Measurements from ENCODE around the gene IGF1.

The IGF1 gene

GRCh38 chr12:102408487-102409297, 71.7 kb downstream of the IGF1 start:
- H3K9me3 ChIP-seq (ENCODE audit: insufficient read depth, low read length, severe bottlenecking) = no peaks in the 10 kb centered on the region
- H4K20me1 ChIP-seq (ENCODE audit: insufficient read depth, low read length) = no peaks in the 10 kb centered on the region
- H2AFZ ChIP-seq (ENCODE audit: low read depth, low read length) = no peak overlapping the region
- H3K4me1 ChIP-seq (ENCODE audit: insufficient read depth, low read length) = no peaks in the 10 kb centered on the region
- no peak overlapping the region for H3K9ac ChIP-seq (ENCODE audit: low read depth, low read length)
- H3K4me2 ChIP-seq (ENCODE audit: insufficient read depth, low read length) = no peak overlapping the region
- H3K27ac ChIP-seq (ENCODE audit: low read length) = no peak overlapping the region
- H3K36me3 ChIP-seq (ENCODE audit: insufficient read depth, low read length) = no peaks in the 10 kb centered on the region
- H3K79me2 ChIP-seq (ENCODE audit: insufficient read depth, low read length) = no peaks in the 10 kb centered on the region
- ATAC-seq (ENCODE audit: insufficient read depth, low read depth) = no peak
- no peaks in the 10 kb centered on the region for H3K27me3 ChIP-seq (ENCODE audit: insufficient read depth, low read length, poor library complexity)
- no peak overlapping the region for H3K4me3 ChIP-seq (ENCODE audit: low read depth in 1 of 2, low read length in 2 of 2)
- DNase-seq = no peak
- no peak for TF ChIP-seq CTCF (IDR thresholded peaks at IDR 0.05; ENCODE audit: borderline replicate concordance, extremely low read depth, low read length, poor library complexity, severe bottlenecking)
- TF ChIP-seq EZH2 (IDR thresholded peaks at IDR 0.05; ENCODE audit: borderline replicate concordance, low read depth, low read length, severe bottlenecking) = no peak

GRCh38 chr12:102407776-102408486, 72.4 kb downstream of the IGF1 start:
- no peaks in the 10 kb centered on the region for H4K20me1 ChIP-seq (ENCODE audit: insufficient read depth, low read length)
- no peaks in the 10 kb centered on the region for H3K9me3 ChIP-seq (ENCODE audit: insufficient read depth, low read length, severe bottlenecking)
- DNase-seq (no peak), ATAC-seq (ENCODE audit: insufficient read depth, low read depth) (no peak)
- TF ChIP-seq EZH2 (IDR thresholded peaks at IDR 0.05; ENCODE audit: borderline replicate concordance, low read depth, low read length, severe bottlenecking) (no peak), CTCF (IDR thresholded peaks at IDR 0.05; ENCODE audit: borderline replicate concordance, extremely low read depth, low read length, poor library complexity, severe bottlenecking) (no peak)
- no peak overlapping the region for H3K4me3 ChIP-seq (ENCODE audit: low read depth in 1 of 2, low read length in 2 of 2)
- no peak overlapping the region for H2AFZ ChIP-seq (ENCODE audit: low read depth, low read length)
- no peak overlapping the region for H3K27ac ChIP-seq (ENCODE audit: low read length)
- no peaks in the 10 kb centered on the region for H3K27me3 ChIP-seq (ENCODE audit: insufficient read depth, low read length, poor library complexity)
- H3K4me2 ChIP-seq (ENCODE audit: insufficient read depth, low read length) = no peak overlapping the region
- H3K36me3 ChIP-seq (ENCODE audit: insufficient read depth, low read length) = no peaks in the 10 kb centered on the region
- H3K4me1 ChIP-seq (ENCODE audit: insufficient read depth, low read length) = no peaks in the 10 kb centered on the region
- H3K9ac ChIP-seq (ENCODE audit: low read depth, low read length) = no peak overlapping the region
- no peaks in the 10 kb centered on the region for H3K79me2 ChIP-seq (ENCODE audit: insufficient read depth, low read length)

DNA sequence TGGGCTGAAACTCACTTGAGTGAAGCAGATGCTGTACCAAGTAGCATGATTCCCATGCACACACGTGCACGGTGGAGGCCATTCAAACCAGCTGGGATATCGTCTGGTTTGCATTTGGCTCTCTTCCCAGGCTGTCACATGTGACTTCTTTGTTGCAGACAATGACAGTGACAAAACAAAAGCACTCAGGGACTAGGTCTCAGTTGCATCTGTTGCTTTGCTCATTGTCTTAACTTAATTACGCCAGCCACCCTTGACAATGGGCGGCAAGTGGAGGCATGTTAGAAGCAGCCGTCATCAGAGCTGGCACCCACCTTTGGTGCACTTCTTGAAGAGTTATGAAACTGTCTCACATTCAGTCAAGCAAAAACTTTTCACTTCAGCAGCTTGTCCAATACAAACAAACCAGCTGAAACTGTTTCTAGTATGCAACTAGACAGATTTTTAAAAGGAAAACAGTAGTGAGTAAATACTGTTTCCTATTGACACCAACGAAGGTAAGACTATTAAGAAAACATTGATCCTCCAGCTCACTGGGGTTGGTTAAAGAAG, 74.3 kb downstream of the IGF1 start:
- TF ChIP-seq EZH2 (IDR thresholded peaks at IDR 0.05; ENCODE audit: borderline replicate concordance, low read depth, low read length, severe bottlenecking) = no peak
- no peak for TF ChIP-seq CTCF (IDR thresholded peaks at IDR 0.05; ENCODE audit: borderline replicate concordance, extremely low read depth, low read length, poor library complexity, severe bottlenecking)
- DNase-seq (no peak), ATAC-seq (ENCODE audit: insufficient read depth, low read depth) (no peak)

More for the DNA sequence above, 74.3 kb downstream of the IGF1 start:
- Histone ChIP-seq H3K27ac (ENCODE audit: low read length) (no peak overlapping the region), H4K20me1 (ENCODE audit: insufficient read depth, low read length) (no peaks in the 10 kb centered on the region), H3K9me3 (ENCODE audit: insufficient read depth, low read length, severe bottlenecking) (no peaks in the 10 kb centered on the region), H2AFZ (ENCODE audit: low read depth, low read length) (no peak overlapping the region), H3K36me3 (ENCODE audit: insufficient read depth, low read length) (no peaks in the 10 kb centered on the region), H3K4me3 (ENCODE audit: low read depth in 1 of 2, low read length in 2 of 2) (no peak overlapping the region), H3K4me1 (ENCODE audit: insufficient read depth, low read length) (no peaks in the 10 kb centered on the region), H3K4me2 (ENCODE audit: insufficient read depth, low read length) (no peak overlapping the region), H3K27me3 (ENCODE audit: insufficient read depth, low read length, poor library complexity) (no peaks in the 10 kb centered on the region), H3K79me2 (ENCODE audit: insufficient read depth, low read length) (no peaks in the 10 kb centered on the region), H3K9ac (ENCODE audit: low read depth, low read length) (no peak overlapping the region)

Measured in DND-41 (cell line).